ENCODE measurements around the gene FBXO45.

- TF ChIP-seq EZH2 (IDR thresholded peaks at IDR 0.05) (no peak), POLR2AphosphoS5 (IDR thresholded peaks at IDR 0.05; ENCODE audit: borderline replicate concordance, low read depth, low read length) (no peak)
Measured at GRCh38 chr3:196559826-196560225, 8.6 kb upstream of the FBXO45 start.

Measured in SK-N-MC (cell line).